Testis (tissue), 2 donors: Measurements from ENCODE around the gene SAT2.

Experiments used
- POLR2A ChIP-seq: fragments of 450-650 bp; IDR thresholded peaks from one replicate; pipeline ENCODE4 v1.6.1; 2017; ENCODE audit warnings: antibody characterized with exemption, mild to moderate bottlenecking, moderate library complexity
- TF ChIP-seq, protein P1 (sequence below), 3 experiments: fragments of 450-650 bp in 2 of 3; fragments of 200-600 bp in 1 of 3; sonication (generic) in 1 of 3; IDR thresholded peaks; one replicate each; pipeline ENCODE4 v1.5.1; 2016 to 2019; ENCODE audit warnings: antibody characterized with exemption in 3 of 3, mild to moderate bottlenecking in 2 of 3, moderate library complexity in 1 of 3

DNA sequence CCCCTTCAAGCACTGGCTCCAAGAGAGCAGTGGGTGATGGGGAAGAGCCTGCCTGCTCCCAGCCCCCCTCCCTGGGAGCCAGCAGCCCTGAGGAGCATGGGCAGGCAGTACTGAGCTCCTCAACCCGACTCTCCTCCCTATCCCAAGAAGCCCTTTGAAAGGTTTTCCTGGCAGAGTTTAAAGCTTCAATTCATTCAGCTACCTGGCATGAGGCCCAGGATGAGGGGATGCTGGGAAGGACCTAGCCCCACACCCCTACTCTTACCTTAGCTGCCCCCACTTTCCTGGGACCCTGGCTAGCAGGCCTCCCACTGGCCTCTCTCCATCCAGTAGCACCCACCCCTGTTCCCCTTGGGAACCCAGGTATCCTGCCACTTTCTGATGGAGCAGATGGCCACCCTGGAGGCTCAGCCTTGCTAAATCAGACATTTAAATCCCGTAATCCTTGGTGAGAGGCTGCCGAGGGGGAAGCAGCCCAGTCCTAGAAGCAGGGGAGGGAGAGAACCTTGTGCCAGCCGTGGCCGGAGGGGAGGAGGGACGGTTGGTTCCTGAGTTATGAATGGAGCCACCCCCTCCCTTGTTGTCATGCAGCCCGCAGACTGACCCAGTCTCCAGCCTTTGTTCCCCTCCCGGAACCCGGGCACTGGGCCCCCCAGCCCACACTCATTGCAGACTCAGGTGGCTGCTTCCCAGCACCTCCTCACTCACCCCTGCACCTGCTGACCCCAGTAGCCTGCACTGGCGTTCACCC, 40.2 kb upstream of the SAT2 start:
- TF ChIP-seq, protein P1, sequence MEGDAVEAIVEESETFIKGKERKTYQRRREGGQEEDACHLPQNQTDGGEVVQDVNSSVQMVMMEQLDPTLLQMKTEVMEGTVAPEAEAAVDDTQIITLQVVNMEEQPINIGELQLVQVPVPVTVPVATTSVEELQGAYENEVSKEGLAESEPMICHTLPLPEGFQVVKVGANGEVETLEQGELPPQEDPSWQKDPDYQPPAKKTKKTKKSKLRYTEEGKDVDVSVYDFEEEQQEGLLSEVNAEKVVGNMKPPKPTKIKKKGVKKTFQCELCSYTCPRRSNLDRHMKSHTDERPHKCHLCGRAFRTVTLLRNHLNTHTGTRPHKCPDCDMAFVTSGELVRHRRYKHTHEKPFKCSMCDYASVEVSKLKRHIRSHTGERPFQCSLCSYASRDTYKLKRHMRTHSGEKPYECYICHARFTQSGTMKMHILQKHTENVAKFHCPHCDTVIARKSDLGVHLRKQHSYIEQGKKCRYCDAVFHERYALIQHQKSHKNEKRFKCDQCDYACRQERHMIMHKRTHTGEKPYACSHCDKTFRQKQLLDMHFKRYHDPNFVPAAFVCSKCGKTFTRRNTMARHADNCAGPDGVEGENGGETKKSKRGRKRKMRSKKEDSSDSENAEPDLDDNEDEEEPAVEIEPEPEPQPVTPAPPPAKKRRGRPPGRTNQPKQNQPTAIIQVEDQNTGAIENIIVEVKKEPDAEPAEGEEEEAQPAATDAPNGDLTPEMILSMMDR (IDR thresholded peaks at IDR 0.05): no peak
- no peak for TF ChIP-seq POLR2A
